CD4-positive, alpha-beta T cell treated with Interleukin-4 for 4 hours (primary cell): Measurements from ENCODE around the gene BCL3.

Experiments used
- DNase-seq: peaks from one replicate; pipeline ENCODE4 v3.0.0-alpha.2; 2020

BCL3 gene

GRCh38 chr19:44722131-44723121, 26.1 kb upstream of the BCL3 start:
- DNase-seq, result peak; percentile 10

GRCh38 chr19:44723299-44723951, 25.1 kb upstream of the BCL3 start:
- no peak for DNase-seq

GRCh38 chr19:44723952-44724319, 24.6 kb upstream of the BCL3 start:
- peak; percentile 79 for DNase-seq

GRCh38 chr19:44725251-44725650, 23.3 kb upstream of the BCL3 start:
- no peak for DNase-seq

- no peak for DNase-seq
Measured at GRCh38 chr19:44725684-44726083, 22.8 kb upstream of the BCL3 start.

GRCh38 chr19:44726465-44726864, 22.0 kb upstream of the BCL3 start:
- no peak for DNase-seq

GRCh38 chr19:44728178-44728577, 20.3 kb upstream of the BCL3 start:
- DNase-seq, result no peak

- DNase-seq, result no peak
Measured at GRCh38 chr19:44729516-44730033, 18.9 kb upstream of the BCL3 start.

GRCh38 chr19:44731081-44731480, 17.4 kb upstream of the BCL3 start:
- no peak for DNase-seq

GRCh38 chr19:44731622-44732021, 16.9 kb upstream of the BCL3 start:
- no peak for DNase-seq

- DNase-seq, result no peak
Measured at GRCh38 chr19:44732235-44733014, 16.1 kb upstream of the BCL3 start.

- no peak for DNase-seq
Measured at GRCh38 chr19:44734357-44734756, 14.2 kb upstream of the BCL3 start.

- no peak for DNase-seq
Measured at GRCh38 chr19:44735011-44735410, 13.5 kb upstream of the BCL3 start.

- DNase-seq, result no peak
Measured at GRCh38 chr19:44737238-44738071, 11.1 kb upstream of the BCL3 start.

- DNase-seq, result no peak
Measured at GRCh38 chr19:44738136-44738535, 10.4 kb upstream of the BCL3 start.

GRCh38 chr19:44738603-44739558, 9.6 kb upstream of the BCL3 start:
- DNase-seq, result no peak

- DNase-seq, result no peak
Measured at GRCh38 chr19:44740351-44740824, 8.1 kb upstream of the BCL3 start.

- DNase-seq, result no peak
Measured at GRCh38 chr19:44741258-44741731, 7.2 kb upstream of the BCL3 start.

- no peak for DNase-seq
Measured at GRCh38 chr19:44741841-44742329, 6.6 kb upstream of the BCL3 start.

- no peak for DNase-seq
Measured at GRCh38 chr19:44742330-44743061, 6.0 kb upstream of the BCL3 start.
